Inferior parietal cortex (tissue), 1 donor: ENCODE results near the gene UGT2B17.
"Not testable (repeated sequence)": the region's sequence is repeated elsewhere in the genome, so short reads cannot be mapped to it uniquely, and the experiment has no call there.

Experiments used
- DNase-seq: peaks from one replicate; pipeline ENCODE4 v3.0.0-alpha.2; 2016; ENCODE audit errors: extremely low spot score

Gene UGT2B17

GRCh38 chr4:68576272-68577125 is at the start of gene UGT2B17:
Gene UGT2B17 (minus strand): TSS chr4:68576322. CDS start chr4:68568484, 7,838 bp downstream.
- DNase-seq: no peak

GRCh38 chr4:68622731-68623130 is 46.6 kb upstream of the UGT2B17 start:
- not testable (repeated sequence) for DNase-seq

GRCh38 chr4:68617003-68617698 is 41.0 kb upstream of the UGT2B17 start:
- DNase-seq: no peak

GRCh38 chr4:68615699-68616422 is 39.7 kb upstream of the UGT2B17 start:
- DNase-seq: no peak

GRCh38 chr4:68613752-68614151 is 37.6 kb upstream of the UGT2B17 start:
- DNase-seq: no peak

- no peak for DNase-seq
These were observed 30.1 kb upstream of the UGT2B17 start for GRCh38 chr4:68606240-68606639.

GRCh38 chr4:68599150-68599549 is 23.0 kb upstream of the UGT2B17 start:
- DNase-seq: no peak

- DNase-seq: no peak
These were observed 21.4 kb upstream of the UGT2B17 start for GRCh38 chr4:68597482-68597881.

GRCh38 chr4:68594678-68595077 is 18.6 kb upstream of the UGT2B17 start:
- no peak for DNase-seq

GRCh38 chr4:68593112-68593511 is 17.0 kb upstream of the UGT2B17 start:
- no peak for DNase-seq

- no peak for DNase-seq
These were observed 16.6 kb upstream of the UGT2B17 start for GRCh38 chr4:68592673-68593072.

GRCh38 chr4:68591204-68591603 is 15.1 kb upstream of the UGT2B17 start:
- no peak for DNase-seq

GRCh38 chr4:68589790-68590189 is 13.7 kb upstream of the UGT2B17 start:
- DNase-seq: no peak

GRCh38 chr4:68582339-68582717 is 6.2 kb upstream of the UGT2B17 start:
- DNase-seq: no peak

- no peak for DNase-seq
These were observed 5.5 kb upstream of the UGT2B17 start for GRCh38 chr4:68581383-68582338.

- no peak for DNase-seq
These were observed 1.5 kb upstream of the UGT2B17 start for GRCh38 chr4:68577590-68577989.

GRCh38 chr4:68575636-68576035 is 486 bp downstream of the UGT2B17 start:
- DNase-seq: not testable (repeated sequence)

GRCh38 chr4:68575081-68575480 is 1.0 kb downstream of the UGT2B17 start:
- DNase-seq: no peak

- no peak for DNase-seq
These were observed 3.4 kb downstream of the UGT2B17 start for GRCh38 chr4:68572653-68573170.

GRCh38 chr4:68570122-68570507 is 6.0 kb downstream of the UGT2B17 start:
- no peak for DNase-seq
